GM23338 (cell line): ENCODE results near the gene AGAP1. TPM values are rescaled to one million over a fixed set of nuclear protein-coding genes. Genes with fewer than 3 reads are reported as not detected.

Source experiments
- ATAC-seq: fragments of 200-7000 bp; cut with Tn5 transposase; 3 replicates; pipeline ENCODE4 v1.9.1; 2020
- DNase-seq: peaks from one replicate; pipeline ENCODE4 v3.0.0-alpha.2; 2015; ENCODE audit warnings: low spot score
- H2AFZ ChIP-seq: fragments of 200-600 bp; sonication (generic); 2 replicates; pipeline ENCODE4 v1.8.0; 2016; ENCODE audit warnings: antibody characterized with exemption, mild to moderate bottlenecking, moderate library complexity
- H3F3A ChIP-seq: fragments of 200-600 bp; sonication (generic); replicated peaks from 2 replicates; pipeline ENCODE4 v1.8.0; 2017; ENCODE audit warnings: antibody characterized with exemption, mixed run types, low read depth
- H3K27ac ChIP-seq: fragments of 200-600 bp; sonication (generic); 2 replicates; pipeline ENCODE4 v1.6.1; 2016; ENCODE audit warnings: low read depth
- H3K27me3 ChIP-seq: fragments of 200-600 bp; sonication (generic); 2 replicates; pipeline ENCODE4 v1.8.0; 2016; ENCODE audit warnings: mild to moderate bottlenecking, mixed run types, moderate library complexity; ENCODE audit not compliant: insufficient read depth
- H3K36me3 ChIP-seq: fragments of 200-600 bp; sonication (generic); 2 replicates; pipeline ENCODE4 v1.8.0; 2016; ENCODE audit warnings: mild to moderate bottlenecking; ENCODE audit not compliant: insufficient read depth
- H3K4me1 ChIP-seq: fragments of 200-600 bp; sonication (generic); 2 replicates; pipeline ENCODE4 v1.8.0; 2016; ENCODE audit warnings: mild to moderate bottlenecking, moderate library complexity; ENCODE audit not compliant: insufficient read depth
- H3K4me2 ChIP-seq: fragments of 200-600 bp; sonication (generic); 2 replicates; pipeline ENCODE4 v1.7.1; 2017; ENCODE audit warnings: mixed run types
- H3K4me3 ChIP-seq: fragments of 200-600 bp; sonication (generic); 2 replicates; pipeline ENCODE4 v1.6.1; 2016; ENCODE audit warnings: mixed run types
- H3K79me2 ChIP-seq: fragments of 200-600 bp; sonication (generic); replicated peaks from 2 replicates; pipeline ENCODE4 v1.8.0; 2017; ENCODE audit warnings: mild to moderate bottlenecking; ENCODE audit not compliant: insufficient read depth
- H3K9me2 ChIP-seq: fragments of 200-600 bp; sonication (generic); 2 replicates; pipeline ENCODE4 v1.8.0; 2017; ENCODE audit not compliant: insufficient read depth
- H4K20me1 ChIP-seq: fragments of 200-600 bp; sonication (generic); replicated peaks from 2 replicates; pipeline ENCODE4 v1.8.0; 2017; ENCODE audit warnings: mild to moderate bottlenecking; ENCODE audit not compliant: insufficient read depth
- H3K27ac Mint-ChIP-seq: 2 replicates; pipeline ENCODE4 v1.8.0; 2020; ENCODE audit warnings: inconsistent platforms, mild to moderate bottlenecking, moderate library complexity, mixed read lengths
- H3K27me3 Mint-ChIP-seq: 3 replicates; pipeline ENCODE4 v1.8.0; 2022; ENCODE audit warnings: low read depth, mild to moderate bottlenecking, moderate library complexity, mixed read lengths, inconsistent platforms; ENCODE audit not compliant: insufficient read depth, poor library complexity
- H3K36me3 Mint-ChIP-seq: 3 replicates; pipeline ENCODE4 v1.8.0; 2021; ENCODE audit warnings: low read depth, mild to moderate bottlenecking, inconsistent platforms, moderate library complexity, mixed read lengths
- H3K4me1 Mint-ChIP-seq: 3 replicates; pipeline ENCODE4 v1.8.0; 2020; ENCODE audit warnings: mild to moderate bottlenecking, inconsistent platforms, mixed read lengths
- H3K4me3 Mint-ChIP-seq: 3 replicates; pipeline ENCODE4 v1.8.0; 2021; ENCODE audit warnings: moderate library complexity, mild to moderate bottlenecking, inconsistent platforms, mixed read lengths
- H3K9me3 Mint-ChIP-seq: 3 replicates; pipeline ENCODE4 v1.8.0; 2020; ENCODE audit warnings: moderate library complexity, mild to moderate bottlenecking, inconsistent platforms, mixed read lengths
- CREB1 ChIP-seq: fragments of 250-450 bp; sonication (Bioruptor Pico); IDR thresholded peaks from 2 replicates; pipeline ENCODE4 v1.5.0; 2020; ENCODE audit warnings: low read depth, mild to moderate bottlenecking, moderate library complexity
- ETS1 ChIP-seq: IDR thresholded peaks from 2 replicates; pipeline ENCODE4 v1.6.1; 2016; ENCODE audit warnings: antibody characterized with exemption
- EZH2 ChIP-seq: fragments of 200-600 bp; sonication (generic); IDR thresholded peaks from one replicate; pipeline ENCODE4 v1.8.0; 2017; ENCODE audit warnings: antibody characterized with exemption, mild to moderate bottlenecking, low read depth; ENCODE audit not compliant: unreplicated experiment
- EZH2phosphoT487 ChIP-seq: fragments of 200-600 bp; sonication (generic); IDR thresholded peaks from one replicate; pipeline ENCODE4 v1.8.1; 2018; ENCODE audit warnings: antibody characterized with exemption; ENCODE audit not compliant: unreplicated experiment
- JUNB ChIP-seq: IDR thresholded peaks from one replicate; pipeline ENCODE4 v1.6.1; 2016; ENCODE audit warnings: antibody characterized with exemption; ENCODE audit not compliant: unreplicated experiment
- NANOG ChIP-seq: IDR thresholded peaks from 2 replicates; pipeline ENCODE4 v1.6.1; 2016; ENCODE audit warnings: antibody characterized with exemption, borderline replicate concordance
- POLR2AphosphoS5 ChIP-seq: IDR thresholded peaks from 2 replicates; pipeline ENCODE4 v1.6.1; 2016; ENCODE audit warnings: antibody characterized with exemption, low read depth
- STAT1 ChIP-seq: IDR thresholded peaks from one replicate; pipeline ENCODE4 v1.6.1; 2016; ENCODE audit warnings: antibody characterized with exemption; ENCODE audit not compliant: unreplicated experiment
- ZNF114 ChIP-seq: fragments of 250-450 bp; sonication (Bioruptor Pico); IDR thresholded peaks from 2 replicates; pipeline ENCODE4 v1.5.0; 2020; ENCODE audit warnings: mild to moderate bottlenecking, moderate library complexity
- ZNF331 ChIP-seq: fragments of 250-450 bp; sonication (Bioruptor Pico); IDR thresholded peaks from 2 replicates; pipeline ENCODE4 v1.5.0; 2020; ENCODE audit warnings: low read depth, mild to moderate bottlenecking, moderate library complexity
- polyA plus RNA-seq: library from polyadenylated mRNA; unstranded; fragments of >200 nt; fragmentation: Nextera tagmentation; extraction: Ambion mirVana; gene quantifications from 2 replicates; pipeline ENCODE4 v1.2.1, GENCODE V29; 2016
- total RNA-seq: library from RNA; depleted of rRNA; stranded (reverse); fragments of >200 nt; shearing (Covaris generic); gene quantifications from 2 replicates; pipeline ENCODE4 v1.2.3, GENCODE V29; 2014
- TF ChIP-seq, protein P1 (sequence below): fragments of 250-450 bp; sonication (Bioruptor Pico); IDR thresholded peaks from 2 replicates; pipeline ENCODE4 v1.5.0; 2020; ENCODE audit warnings: mild to moderate bottlenecking, moderate library complexity
- TF ChIP-seq, protein P2 (sequence below): IDR thresholded peaks from one replicate; pipeline ENCODE4 v1.6.1; 2018; ENCODE audit warnings: antibody characterized with exemption; ENCODE audit not compliant: unreplicated experiment
- TF ChIP-seq, protein P3 (sequence below), 2 experiments: fragments of 200-600 bp in 1 of 2; sonication (generic) in 1 of 2; conservative IDR thresholded peaks; 2 replicates each; pipeline versions ENCODE4 v1.5.1 to v1.6.1; 2016 to 2017; ENCODE audit warnings: antibody characterized with exemption in 2 of 2, low read depth in 2 of 2, mild to moderate bottlenecking in 2 of 2, moderate library complexity in 1 of 2

Gene AGAP1
- total and polyA plus RNA-seq, 2 experiments from 2014 or later: 13.3 to 27.9 TPM

DNA sequence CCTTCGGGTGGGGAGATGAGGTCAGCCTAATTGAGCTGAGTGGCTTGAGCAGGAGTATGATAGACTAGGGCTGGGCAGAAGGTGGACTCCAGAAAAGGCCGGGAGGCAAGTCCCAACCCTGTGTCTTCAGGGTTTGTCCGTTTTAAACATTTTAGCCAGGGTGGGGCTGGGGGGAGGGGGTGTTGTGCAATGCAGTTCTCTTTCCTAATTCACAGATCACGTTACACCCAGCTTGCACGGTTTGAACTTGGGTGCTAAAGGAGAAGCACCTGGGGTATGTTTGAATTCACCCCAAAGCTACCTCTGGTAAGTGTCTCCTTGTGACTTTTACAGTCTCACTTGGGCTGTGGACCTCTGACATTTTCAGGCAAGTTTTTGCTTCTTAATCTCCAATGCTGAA, 233.3 kb downstream of the AGAP1 start:
- peaks cover 1% of the 10 kb centered on the region for H3K27me3 Mint-ChIP-seq
- H3K36me3 Mint-ChIP-seq: peaks cover 3% of the 10 kb centered on the region; the same call in 1 of the 3 replicates
- DNase-seq (no peak), ATAC-seq (no peak)
- Histone ChIP-seq H3K4me1 (peaks cover 20% of the 10 kb centered on the region), H3K36me3 (no peaks in the 10 kb centered on the region), H3K4me2 (no peak overlapping the region), H3K4me3 (no peak overlapping the region), H3K9me2 (no peaks in the 10 kb centered on the region), H3K27me3 (no peaks in the 10 kb centered on the region), H3F3A (no peaks in the 10 kb centered on the region), H3K79me2 (no peaks in the 10 kb centered on the region; the same call in 1 of the 2 replicates), H2AFZ (no peak overlapping the region), H3K27ac (no peak overlapping the region), H4K20me1 (0 out of 2 replicates have a peak, but pooled peaks cover 3% of the 10 kb centered on the region)
- H3K9me3 Mint-ChIP-seq: no peaks in the 10 kb centered on the region
- TF ChIP-seq, protein P1, sequence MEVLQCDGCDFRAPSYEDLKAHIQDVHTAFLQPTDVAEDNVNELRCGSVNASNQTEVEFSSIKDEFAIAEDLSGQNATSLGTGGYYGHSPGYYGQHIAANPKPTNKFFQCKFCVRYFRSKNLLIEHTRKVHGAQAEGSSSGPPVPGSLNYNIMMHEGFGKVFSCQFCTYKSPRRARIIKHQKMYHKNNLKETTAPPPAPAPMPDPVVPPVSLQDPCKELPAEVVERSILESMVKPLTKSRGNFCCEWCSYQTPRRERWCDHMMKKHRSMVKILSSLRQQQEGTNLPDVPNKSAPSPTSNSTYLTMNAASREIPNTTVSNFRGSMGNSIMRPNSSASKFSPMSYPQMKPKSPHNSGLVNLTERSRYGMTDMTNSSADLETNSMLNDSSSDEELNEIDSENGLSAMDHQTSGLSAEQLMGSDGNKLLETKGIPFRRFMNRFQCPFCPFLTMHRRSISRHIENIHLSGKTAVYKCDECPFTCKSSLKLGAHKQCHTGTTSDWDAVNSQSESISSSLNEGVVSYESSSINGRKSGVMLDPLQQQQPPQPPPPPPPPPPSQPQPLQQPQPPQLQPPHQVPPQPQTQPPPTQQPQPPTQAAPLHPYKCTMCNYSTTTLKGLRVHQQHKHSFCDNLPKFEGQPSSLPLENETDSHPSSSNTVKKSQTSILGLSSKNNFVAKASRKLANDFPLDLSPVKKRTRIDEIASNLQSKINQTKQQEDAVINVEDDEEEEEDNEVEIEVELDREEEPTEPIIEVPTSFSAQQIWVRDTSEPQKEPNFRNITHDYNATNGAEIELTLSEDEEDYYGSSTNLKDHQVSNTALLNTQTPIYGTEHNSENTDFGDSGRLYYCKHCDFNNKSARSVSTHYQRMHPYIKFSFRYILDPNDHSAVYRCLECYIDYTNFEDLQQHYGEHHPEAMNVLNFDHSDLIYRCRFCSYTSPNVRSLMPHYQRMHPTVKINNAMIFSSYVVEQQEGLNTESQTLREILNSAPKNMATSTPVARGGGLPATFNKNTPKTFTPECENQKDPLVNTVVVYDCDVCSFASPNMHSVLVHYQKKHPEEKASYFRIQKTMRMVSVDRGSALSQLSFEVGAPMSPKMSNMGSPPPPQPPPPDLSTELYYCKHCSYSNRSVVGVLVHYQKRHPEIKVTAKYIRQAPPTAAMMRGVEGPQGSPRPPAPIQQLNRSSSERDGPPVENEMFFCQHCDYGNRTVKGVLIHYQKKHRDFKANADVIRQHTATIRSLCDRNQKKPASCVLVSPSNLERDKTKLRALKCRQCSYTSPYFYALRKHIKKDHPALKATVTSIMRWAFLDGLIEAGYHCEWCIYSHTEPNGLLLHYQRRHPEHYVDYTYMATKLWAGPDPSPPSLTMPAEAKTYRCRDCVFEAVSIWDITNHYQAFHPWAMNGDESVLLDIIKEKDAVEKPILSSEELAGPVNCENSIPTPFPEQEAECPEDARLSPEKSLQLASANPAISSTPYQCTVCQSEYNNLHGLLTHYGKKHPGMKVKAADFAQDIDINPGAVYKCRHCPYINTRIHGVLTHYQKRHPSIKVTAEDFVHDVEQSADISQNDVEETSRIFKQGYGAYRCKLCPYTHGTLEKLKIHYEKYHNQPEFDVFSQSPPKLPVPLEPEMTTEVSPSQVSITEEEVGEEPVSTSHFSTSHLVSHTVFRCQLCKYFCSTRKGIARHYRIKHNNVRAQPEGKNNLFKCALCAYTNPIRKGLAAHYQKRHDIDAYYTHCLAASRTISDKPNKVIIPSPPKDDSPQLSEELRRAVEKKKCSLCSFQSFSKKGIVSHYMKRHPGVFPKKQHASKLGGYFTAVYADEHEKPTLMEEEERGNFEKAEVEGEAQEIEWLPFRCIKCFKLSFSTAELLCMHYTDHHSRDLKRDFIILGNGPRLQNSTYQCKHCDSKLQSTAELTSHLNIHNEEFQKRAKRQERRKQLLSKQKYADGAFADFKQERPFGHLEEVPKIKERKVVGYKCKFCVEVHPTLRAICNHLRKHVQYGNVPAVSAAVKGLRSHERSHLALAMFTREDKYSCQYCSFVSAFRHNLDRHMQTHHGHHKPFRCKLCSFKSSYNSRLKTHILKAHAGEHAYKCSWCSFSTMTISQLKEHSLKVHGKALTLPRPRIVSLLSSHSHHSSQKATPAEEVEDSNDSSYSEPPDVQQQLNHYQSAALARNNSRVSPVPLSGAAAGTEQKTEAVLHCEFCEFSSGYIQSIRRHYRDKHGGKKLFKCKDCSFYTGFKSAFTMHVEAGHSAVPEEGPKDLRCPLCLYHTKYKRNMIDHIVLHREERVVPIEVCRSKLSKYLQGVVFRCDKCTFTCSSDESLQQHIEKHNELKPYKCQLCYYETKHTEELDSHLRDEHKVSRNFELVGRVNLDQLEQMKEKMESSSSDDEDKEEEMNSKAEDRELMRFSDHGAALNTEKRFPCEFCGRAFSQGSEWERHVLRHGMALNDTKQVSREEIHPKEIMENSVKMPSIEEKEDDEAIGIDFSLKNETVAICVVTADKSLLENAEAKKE (CRISPR knock-in tag): no peak
- TF ChIP-seq POLR2AphosphoS5 (no peak), ZNF114 (CRISPR knock-in tag) (no peak), ZNF331 (CRISPR knock-in tag) (no peak), EZH2 (no peak), ETS1 (no peak), STAT1 (no peak), JUNB (no peak), NANOG (no peak), EZH2phosphoT487 (no peak), CREB1 (CRISPR knock-in tag) (no peak)
- TF ChIP-seq, protein P2, sequence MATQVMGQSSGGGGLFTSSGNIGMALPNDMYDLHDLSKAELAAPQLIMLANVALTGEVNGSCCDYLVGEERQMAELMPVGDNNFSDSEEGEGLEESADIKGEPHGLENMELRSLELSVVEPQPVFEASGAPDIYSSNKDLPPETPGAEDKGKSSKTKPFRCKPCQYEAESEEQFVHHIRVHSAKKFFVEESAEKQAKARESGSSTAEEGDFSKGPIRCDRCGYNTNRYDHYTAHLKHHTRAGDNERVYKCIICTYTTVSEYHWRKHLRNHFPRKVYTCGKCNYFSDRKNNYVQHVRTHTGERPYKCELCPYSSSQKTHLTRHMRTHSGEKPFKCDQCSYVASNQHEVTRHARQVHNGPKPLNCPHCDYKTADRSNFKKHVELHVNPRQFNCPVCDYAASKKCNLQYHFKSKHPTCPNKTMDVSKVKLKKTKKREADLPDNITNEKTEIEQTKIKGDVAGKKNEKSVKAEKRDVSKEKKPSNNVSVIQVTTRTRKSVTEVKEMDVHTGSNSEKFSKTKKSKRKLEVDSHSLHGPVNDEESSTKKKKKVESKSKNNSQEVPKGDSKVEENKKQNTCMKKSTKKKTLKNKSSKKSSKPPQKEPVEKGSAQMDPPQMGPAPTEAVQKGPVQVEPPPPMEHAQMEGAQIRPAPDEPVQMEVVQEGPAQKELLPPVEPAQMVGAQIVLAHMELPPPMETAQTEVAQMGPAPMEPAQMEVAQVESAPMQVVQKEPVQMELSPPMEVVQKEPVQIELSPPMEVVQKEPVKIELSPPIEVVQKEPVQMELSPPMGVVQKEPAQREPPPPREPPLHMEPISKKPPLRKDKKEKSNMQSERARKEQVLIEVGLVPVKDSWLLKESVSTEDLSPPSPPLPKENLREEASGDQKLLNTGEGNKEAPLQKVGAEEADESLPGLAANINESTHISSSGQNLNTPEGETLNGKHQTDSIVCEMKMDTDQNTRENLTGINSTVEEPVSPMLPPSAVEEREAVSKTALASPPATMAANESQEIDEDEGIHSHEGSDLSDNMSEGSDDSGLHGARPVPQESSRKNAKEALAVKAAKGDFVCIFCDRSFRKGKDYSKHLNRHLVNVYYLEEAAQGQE: no peak
- TF ChIP-seq, protein P3, sequence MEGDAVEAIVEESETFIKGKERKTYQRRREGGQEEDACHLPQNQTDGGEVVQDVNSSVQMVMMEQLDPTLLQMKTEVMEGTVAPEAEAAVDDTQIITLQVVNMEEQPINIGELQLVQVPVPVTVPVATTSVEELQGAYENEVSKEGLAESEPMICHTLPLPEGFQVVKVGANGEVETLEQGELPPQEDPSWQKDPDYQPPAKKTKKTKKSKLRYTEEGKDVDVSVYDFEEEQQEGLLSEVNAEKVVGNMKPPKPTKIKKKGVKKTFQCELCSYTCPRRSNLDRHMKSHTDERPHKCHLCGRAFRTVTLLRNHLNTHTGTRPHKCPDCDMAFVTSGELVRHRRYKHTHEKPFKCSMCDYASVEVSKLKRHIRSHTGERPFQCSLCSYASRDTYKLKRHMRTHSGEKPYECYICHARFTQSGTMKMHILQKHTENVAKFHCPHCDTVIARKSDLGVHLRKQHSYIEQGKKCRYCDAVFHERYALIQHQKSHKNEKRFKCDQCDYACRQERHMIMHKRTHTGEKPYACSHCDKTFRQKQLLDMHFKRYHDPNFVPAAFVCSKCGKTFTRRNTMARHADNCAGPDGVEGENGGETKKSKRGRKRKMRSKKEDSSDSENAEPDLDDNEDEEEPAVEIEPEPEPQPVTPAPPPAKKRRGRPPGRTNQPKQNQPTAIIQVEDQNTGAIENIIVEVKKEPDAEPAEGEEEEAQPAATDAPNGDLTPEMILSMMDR (conservative IDR thresholded peaks at IDR 0.05; ENCODE audit: low read depth in 2 of 2): no peak
- no peak overlapping the region for H3K27ac Mint-ChIP-seq
- no peak overlapping the region for H3K4me3 Mint-ChIP-seq
- H3K4me1 Mint-ChIP-seq: peaks cover 44% of the 10 kb centered on the region
